ENCODE results near the gene KIDINS220.

DNA sequence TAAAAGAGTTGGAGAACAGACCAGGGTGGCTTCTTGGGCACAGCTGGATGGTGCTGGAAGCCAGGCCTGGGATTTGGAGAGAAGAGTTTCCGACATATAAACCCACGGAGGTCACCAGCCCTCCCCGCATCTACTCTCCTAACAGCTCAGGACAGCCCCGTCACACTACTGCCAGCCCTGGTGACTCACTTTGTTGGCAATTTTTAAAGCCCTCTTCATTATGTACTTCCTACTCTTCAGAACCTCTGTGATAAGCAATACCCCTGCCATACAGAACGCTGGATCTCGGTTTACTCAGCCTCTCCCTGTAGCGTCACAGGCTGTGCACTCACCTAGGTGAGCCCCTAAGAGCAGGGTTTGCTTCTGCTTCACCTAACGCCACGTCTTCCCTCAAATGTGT lies 107.5 kb downstream of the KIDINS220 start:
- TF ChIP-seq, protein P1, sequence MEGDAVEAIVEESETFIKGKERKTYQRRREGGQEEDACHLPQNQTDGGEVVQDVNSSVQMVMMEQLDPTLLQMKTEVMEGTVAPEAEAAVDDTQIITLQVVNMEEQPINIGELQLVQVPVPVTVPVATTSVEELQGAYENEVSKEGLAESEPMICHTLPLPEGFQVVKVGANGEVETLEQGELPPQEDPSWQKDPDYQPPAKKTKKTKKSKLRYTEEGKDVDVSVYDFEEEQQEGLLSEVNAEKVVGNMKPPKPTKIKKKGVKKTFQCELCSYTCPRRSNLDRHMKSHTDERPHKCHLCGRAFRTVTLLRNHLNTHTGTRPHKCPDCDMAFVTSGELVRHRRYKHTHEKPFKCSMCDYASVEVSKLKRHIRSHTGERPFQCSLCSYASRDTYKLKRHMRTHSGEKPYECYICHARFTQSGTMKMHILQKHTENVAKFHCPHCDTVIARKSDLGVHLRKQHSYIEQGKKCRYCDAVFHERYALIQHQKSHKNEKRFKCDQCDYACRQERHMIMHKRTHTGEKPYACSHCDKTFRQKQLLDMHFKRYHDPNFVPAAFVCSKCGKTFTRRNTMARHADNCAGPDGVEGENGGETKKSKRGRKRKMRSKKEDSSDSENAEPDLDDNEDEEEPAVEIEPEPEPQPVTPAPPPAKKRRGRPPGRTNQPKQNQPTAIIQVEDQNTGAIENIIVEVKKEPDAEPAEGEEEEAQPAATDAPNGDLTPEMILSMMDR (IDR thresholded peaks at IDR 0.05) = no peak
- TF ChIP-seq POLR2A (IDR thresholded peaks at IDR 0.05; ENCODE audit: low read depth) = no peak
- no peak for TF ChIP-seq EP300 (IDR thresholded peaks at IDR 0.05)
